BJ (cell line): ENCODE measurements around the gene SRCIN1. TPM values are rescaled to one million over a fixed set of nuclear protein-coding genes. Genes with fewer than 3 reads are reported as not detected.
"Not testable (repeated sequence)": the region's sequence is repeated elsewhere in the genome, so short reads cannot be mapped to it uniquely, and the experiment has no call there.

Experiments
- CTCF ChIA-PET: fragments of 350-600 bp; formaldehyde crosslinking; extraction: SDS; loops from one replicate; lab custom pipeline; 2021; ENCODE audit warnings: antibody characterized with exemption, inconsistent platforms; lab: Yijun Ruan, JAX
- POLR2A ChIA-PET: fragments of 300-600 bp; sonication (Branson Sonifier 250); formaldehyde crosslinking; extraction: SDS; loops from one replicate; lab custom pipeline; 2021; ENCODE audit warnings: antibody characterized with exemption; lab: Charles Lee
- DNase-seq: peaks from one replicate; pipeline ENCODE4 v3.0.0-alpha.2; 2011; ENCODE audit warnings: low read depth
- H3K27me3 ChIP-seq: 2 replicates; pipeline ENCODE4 v1.6.0; 2011; ENCODE audit warnings: low read length; ENCODE audit not compliant: control insufficient read depth, insufficient read depth
- H3K36me3 ChIP-seq: 2 replicates; pipeline ENCODE4 v1.5.1; 2011; ENCODE audit warnings: low read length; ENCODE audit not compliant: control insufficient read depth, insufficient read depth
- H3K4me3 ChIP-seq: 2 replicates; pipeline ENCODE4 v1.5.1; 2011; ENCODE audit warnings: low read depth, mild to moderate bottlenecking, control low read depth, low read length
- CTCF ChIP-seq: IDR thresholded peaks from 2 replicates; pipeline ENCODE4 v1.5.1; 2011; ENCODE audit warnings: low read depth, mild to moderate bottlenecking, control low read depth, inconsistent platforms, low read length, moderate library complexity; ENCODE audit not compliant: insufficient read depth
- polyA plus RNA-seq: library from polyadenylated mRNA; depleted of rRNA; stranded (reverse); fragments of >200 nt; gene quantifications from 2 replicates; pipeline ENCODE4 v1.2.3, GENCODE V29; 2011

The SRCIN1 gene
- polyA plus RNA-seq, 1 experiment = not detected

DNA sequence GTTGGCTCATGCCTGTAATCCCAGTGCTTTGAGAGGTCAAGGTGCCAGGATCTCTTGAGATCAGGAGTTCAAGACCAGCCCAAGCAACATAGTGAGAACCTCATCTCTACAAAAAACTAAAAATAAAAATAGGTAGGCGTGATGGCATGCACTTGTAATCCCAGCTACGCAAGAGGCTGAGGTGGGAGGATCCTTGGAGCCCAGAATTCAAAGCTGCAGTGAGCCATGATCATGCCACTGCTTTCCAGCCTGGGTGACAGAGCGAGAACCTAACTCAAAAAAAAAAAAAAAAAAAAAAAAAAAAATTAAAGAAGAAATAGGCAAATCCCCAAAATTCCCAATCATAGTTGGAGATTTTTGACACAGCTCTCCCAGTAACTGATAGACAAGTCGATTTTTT is 32.2 kb upstream of the SRCIN1 start:
- no peak for TF ChIP-seq CTCF
- ChIA-PET CTCF (interaction anchor here (1.1 kb wide), 1 partner anchor 30 kb away, joined by 3 read pairs; no protein-coding TSS in a partner anchor), POLR2A (no interaction called here)
- DNase-seq = no peak
- no peaks in the 10 kb centered on the region for H3K27me3 ChIP-seq
- H3K36me3 ChIP-seq = no peaks in the 10 kb centered on the region
- no peak overlapping the region for H3K4me3 ChIP-seq

DNA sequence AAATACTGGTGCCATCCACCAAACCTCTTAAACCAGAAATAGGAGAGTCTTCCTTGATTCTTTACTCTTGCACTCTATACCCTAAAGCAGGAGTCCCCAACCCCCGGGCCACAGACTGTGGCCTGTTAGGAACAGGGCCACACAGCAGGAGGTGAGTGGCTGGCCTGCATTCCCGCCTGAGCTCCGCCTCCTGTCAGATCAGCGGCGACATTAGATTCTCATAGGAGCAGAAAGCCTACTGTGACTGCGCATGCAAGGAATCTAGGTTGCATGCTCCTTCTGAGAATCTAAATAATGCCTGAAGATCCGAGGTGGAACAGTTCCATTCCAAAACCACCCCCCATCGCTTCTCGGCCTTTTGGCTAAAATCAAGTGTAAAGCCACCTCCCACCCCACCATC is 30.3 kb upstream of the SRCIN1 start:
- DNase-seq = no peak
- ChIA-PET POLR2A (no interaction called here), CTCF (no interaction called here)
- no peak overlapping the region for H3K4me3 ChIP-seq
- no peaks in the 10 kb centered on the region for H3K27me3 ChIP-seq
- no peaks in the 10 kb centered on the region for H3K36me3 ChIP-seq
- no peak for TF ChIP-seq CTCF

- Histone ChIP-seq H3K36me3 (no peaks in the 10 kb centered on the region), H3K27me3 (no peaks in the 10 kb centered on the region), H3K4me3 (no peak overlapping the region)
- CTCF ChIA-PET = no interaction called here
- POLR2A ChIA-PET = no interaction called here
- no peak for TF ChIP-seq CTCF
- no peak for DNase-seq
Measured at GRCh38 chr17:38632334-38632733, 26.6 kb upstream of the SRCIN1 start.

DNA sequence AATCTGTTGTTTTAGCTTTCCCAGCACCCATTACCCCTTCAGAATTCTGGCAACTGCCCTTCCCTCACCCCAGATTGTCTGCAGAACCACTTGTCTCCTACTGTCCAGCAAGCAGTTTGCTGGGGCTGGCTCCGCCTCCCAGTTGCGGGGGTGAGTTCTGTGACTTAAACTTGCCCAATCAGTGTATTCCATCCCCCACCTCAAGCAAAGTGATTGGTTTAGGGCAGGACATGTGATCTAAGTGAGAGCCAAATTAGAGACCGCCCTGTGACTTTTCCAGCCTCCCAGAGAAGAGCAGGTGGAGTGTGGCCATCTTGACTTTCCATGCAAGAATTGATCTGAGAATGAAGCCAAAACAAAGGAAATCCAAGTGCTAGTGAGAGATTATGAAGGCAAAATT is 22.7 kb upstream of the SRCIN1 start:
- no peak for DNase-seq
- no peaks in the 10 kb centered on the region for H3K36me3 ChIP-seq
- no peak for TF ChIP-seq CTCF

GRCh38 chr17:38627957-38628356 is 22.2 kb upstream of the SRCIN1 start:
- TF ChIP-seq CTCF = no peak
- Histone ChIP-seq H3K27me3 (no peaks in the 10 kb centered on the region), H3K4me3 (no peak overlapping the region), H3K36me3 (no peaks in the 10 kb centered on the region)
- DNase-seq = no peak
- ChIA-PET CTCF (interaction anchor here (1.3 kb wide), 1 partner anchor 21 kb away, joined by 4 read pairs; no protein-coding TSS in a partner anchor), POLR2A (no interaction called here)

More for the DNA sequence above, 22.7 kb upstream of the SRCIN1 start:
- CTCF ChIA-PET = interaction anchor here (1.3 kb wide), 1 partner anchor 21 kb away, joined by 4 read pairs; no protein-coding TSS in a partner anchor
- Histone ChIP-seq H3K27me3 (no peaks in the 10 kb centered on the region), H3K4me3 (no peak overlapping the region)
- POLR2A ChIA-PET = no interaction called here

DNA sequence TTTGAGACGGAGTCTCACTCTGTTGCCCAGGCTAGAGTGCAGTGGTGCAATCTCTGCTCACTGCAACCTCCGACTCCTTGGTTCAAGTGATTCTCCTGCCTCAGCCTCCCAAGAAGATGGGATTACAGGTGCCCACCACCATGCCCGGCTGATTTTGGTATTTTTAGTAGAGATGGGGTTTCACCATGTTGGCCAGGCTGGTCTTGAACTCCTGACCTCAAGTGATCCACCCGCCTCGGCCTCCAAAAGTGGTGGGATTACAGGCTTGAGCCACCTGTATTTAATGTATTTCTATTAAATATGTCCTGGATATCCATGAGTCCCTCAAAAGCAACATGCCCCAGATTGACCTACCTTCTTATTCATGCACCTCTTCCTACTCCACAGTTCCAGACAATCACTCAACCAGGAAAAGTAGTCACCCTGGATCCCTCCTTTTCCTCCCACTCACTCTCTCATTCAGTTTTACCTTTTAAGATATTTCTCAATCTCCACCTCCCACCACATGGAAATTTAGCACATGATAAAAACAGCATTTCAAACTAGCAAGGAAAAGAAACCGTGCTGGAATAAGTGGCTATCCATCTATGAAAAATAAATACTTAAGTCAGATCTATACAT is 21.0 kb upstream of the SRCIN1 start:
- POLR2A ChIA-PET = interaction anchor here (0.6 kb wide), 1 partner anchor 200 kb away, joined by 4 read pairs; no protein-coding TSS in a partner anchor
- H3K27me3 ChIP-seq, H3K36me3 ChIP-seq, CTCF ChIA-PET, H3K4me3 ChIP-seq, DNase-seq: not testable (repeated sequence)
